Activated T-helper 1 cell treated with anti-CD3 and anti-CD28 coated beads, Interleukin-2, amount 50 U/mL, for 16 hours (primary cell): ENCODE data around the gene KCNK4.
A peak's percentile ranks its signal among the peaks of the same experiment; 100 is the strongest.
"Not testable (repeated sequence)": the region's sequence is repeated elsewhere in the genome, so short reads cannot be mapped to it uniquely, and the experiment has no call there.

Source experiments
- DNase-seq, 2 donors: peaks; one replicate each; pipeline ENCODE4 v3.0.0-alpha.2; 2020; ENCODE audit warnings: low read depth in 1 of 2, low spot score in 1 of 2

Gene KCNK4

GRCh38 chr11:64305691-64306562 lies 14.8 kb downstream of the KCNK4 start:
- DNase-seq: peak; percentile 37 to 55

GRCh38 chr11:64306563-64306875 lies 15.4 kb downstream of the KCNK4 start:
- DNase-seq: no peak

DNA sequence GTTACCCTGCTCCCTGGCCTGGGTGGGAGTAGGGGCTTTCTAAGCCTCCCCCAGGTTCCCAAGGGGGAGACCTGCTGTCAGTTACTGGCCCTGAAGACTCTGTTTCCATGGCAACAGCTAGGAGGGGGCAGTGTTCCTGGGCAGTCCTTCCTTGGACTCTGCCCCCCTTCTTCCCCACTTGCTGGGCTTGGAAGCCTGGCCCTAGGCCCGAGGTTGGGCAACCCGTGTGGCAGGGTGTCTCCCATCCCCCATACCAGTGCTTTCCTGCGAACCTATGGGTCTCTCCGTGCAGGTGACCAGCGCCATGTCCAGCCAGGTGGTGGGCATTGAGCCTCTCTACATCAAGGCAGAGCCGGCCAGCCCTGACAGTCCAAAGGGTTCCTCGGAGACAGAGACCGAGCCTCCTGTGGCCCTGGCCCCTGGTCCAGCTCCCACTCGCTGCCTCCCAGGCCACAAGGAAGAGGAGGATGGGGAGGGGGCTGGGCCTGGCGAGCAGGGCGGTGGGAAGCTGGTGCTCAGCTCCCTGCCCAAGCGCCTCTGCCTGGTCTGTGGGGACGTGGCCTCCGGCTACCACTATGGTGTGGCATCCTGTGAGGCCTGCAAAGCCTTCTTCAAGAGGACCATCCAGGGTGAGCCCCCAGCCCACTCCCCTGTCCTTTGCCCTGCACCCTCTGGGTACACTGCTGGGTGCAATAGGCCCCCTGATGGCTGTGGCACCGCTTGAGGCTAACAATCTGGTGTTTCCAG lies 15.9 kb downstream of the KCNK4 start:
- no peak for DNase-seq

- not testable (repeated sequence) for DNase-seq
Measured at GRCh38 chr11:64307795-64308194, 16.7 kb downstream of the KCNK4 start.

DNA sequence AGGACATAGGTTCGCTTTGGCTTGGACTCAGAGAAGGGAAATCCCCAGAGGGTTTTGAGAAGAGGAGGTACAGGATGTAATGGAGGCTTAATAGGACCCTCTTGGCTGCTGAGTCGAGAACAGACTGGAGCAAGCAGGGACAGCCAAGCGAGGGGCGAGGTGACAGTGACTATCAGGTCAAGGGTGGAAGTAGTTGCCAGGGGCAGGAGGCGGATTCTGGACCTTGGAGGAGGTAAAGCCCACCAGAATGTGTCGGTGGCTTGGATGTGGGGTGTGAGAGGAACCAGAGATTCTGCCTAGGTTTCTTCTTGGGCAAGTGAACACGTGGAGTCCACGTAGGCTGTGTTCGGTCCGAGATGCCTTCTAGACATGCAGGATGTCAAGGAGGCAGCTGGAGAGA lies 21.8 kb downstream of the KCNK4 start:
- DNase-seq: no peak

DNA sequence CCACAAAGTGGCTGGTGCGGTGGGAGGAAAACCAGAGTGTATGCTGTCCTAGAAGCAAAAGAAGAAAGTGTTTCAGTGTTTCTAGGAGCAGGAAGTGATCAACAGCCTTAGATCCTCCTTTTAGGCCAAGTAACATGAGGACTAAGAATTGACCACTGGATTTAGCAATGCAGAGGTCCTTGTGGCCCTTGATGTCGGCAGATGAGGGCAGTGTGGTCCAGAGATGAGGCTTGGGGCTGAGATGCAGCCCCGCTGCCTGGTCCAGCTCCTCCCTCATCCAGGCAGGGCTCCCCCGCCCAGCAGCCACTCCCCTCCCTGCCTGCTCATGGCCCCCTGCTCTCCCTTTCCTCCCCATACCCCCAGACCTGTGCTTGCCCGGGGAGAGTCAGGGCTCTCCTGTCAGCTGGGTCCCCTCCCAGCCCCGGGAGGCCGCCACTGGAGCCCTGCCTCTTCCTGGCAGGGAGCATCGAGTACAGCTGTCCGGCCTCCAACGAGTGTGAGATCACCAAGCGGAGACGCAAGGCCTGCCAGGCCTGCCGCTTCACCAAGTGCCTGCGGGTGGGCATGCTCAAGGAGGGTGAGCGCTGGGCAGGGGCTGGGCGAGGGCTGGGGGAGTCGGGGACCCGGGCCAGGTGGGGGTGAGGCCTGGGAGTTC lies 22.5 kb downstream of the KCNK4 start:
- no peak for DNase-seq

- no peak for DNase-seq
Measured at GRCh38 chr11:64314146-64314804, 23.2 kb downstream of the KCNK4 start.

- DNase-seq: no peak
Measured at GRCh38 chr11:64314805-64315561, 23.9 kb downstream of the KCNK4 start.

DNA sequence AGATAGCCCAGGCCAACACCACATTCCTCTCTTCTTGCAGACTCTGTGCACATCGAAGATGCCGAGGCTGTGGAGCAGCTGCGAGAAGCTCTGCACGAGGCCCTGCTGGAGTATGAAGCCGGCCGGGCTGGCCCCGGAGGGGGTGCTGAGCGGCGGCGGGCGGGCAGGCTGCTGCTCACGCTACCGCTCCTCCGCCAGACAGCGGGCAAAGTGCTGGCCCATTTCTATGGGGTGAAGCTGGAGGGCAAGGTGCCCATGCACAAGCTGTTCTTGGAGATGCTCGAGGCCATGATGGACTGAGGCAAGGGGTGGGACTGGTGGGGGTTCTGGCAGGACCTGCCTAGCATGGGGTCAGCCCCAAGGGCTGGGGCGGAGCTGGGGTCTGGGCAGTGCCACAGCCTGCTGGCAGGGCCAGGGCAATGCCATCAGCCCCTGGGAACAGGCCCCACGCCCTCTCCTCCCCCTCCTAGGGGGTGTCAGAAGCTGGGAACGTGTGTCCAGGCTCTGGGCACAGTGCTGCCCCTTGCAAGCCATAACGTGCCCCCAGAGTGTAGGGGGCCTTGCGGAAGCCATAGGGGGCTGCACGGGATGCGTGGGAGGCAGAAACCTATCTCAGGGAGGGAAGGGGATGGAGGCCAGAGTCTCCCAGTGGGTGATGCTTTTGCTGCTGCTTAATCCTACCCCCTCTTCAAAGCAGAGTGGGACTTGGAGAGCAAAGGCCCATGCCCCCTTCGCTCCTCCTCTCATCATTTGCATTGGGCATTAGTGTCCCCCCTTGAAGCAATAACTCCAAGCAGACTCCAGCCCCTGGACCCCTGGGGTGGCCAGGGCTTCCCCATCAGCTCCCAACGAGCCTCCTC lies 24.8 kb downstream of the KCNK4 start:
- DNase-seq: not testable (repeated sequence)

- no peak for DNase-seq
Measured at GRCh38 chr11:64316672-64317324, 25.7 kb downstream of the KCNK4 start.

DNA sequence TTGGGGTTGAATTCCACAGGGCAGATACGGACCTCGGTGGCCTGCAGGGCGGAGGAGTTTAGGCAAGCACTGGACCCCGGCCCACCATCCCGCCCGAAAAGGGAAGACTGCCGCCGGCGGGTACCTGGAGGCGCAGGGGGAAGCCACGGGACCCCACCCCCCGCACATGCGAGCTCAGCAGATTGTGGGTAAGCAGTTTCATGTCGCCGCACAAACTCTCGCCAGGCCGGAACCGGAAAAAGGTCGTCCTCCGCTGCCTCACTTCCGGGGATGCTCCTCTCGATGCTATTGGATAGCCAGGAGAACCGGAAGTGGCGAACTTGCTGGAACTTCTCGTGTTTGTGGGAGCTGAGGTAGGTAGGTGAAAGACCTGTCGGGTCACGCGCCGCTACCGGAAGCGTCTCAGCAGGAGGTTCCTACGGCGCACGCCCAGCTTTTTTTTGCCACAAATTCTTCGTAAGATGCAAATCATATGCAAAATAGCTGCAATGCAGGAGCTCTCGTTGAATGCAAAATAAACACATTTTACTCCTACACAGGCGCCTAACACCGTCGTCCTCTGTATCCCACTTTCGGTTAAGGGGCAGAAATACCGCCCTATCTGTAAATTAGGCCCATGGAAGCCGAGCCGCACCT lies 26.3 kb downstream of the KCNK4 start, which contains the start of gene TRMT112:
Gene TRMT112 (minus strand): TSS at position 235 of the 636 bp plus-strand sequence. CDS start 33 bp downstream, at position 202.
- peak; percentile 92 to 93 for DNase-seq

- DNase-seq: peak; percentile 88 to 91
Measured at GRCh38 chr11:64317961-64318765, 27.1 kb downstream of the KCNK4 start, which contains the start of gene PRDX5. Gene PRDX5 (plus strand): TSS chr11:64318121. CDS start chr11:64318216, 95 bp downstream.

- DNase-seq: no peak
Measured at GRCh38 chr11:64318766-64319761, 28.0 kb downstream of the KCNK4 start.

GRCh38 chr11:64320556-64320955 lies 29.5 kb downstream of the KCNK4 start:
- no peak for DNase-seq

DNA sequence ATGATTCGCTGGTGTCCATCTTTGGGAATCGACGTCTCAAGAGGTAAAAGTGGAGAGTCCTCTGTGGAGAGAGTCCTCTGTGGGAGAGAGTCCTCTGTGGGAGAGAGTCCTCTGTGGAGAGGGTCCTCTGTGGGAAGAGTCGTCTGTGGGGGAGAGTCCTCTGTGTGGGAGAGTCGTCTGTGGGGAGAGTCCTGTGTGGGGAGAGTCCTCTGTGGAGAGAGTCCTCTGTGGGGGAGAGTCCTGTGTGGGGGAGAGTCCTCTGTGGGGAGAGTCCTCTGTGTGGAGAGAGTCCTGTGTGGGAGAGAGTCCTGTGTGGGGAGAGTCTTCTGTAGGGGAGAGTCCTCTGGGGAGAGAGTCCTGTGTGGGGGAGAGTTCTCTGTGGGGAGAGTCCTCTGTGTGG lies 29.9 kb downstream of the KCNK4 start:
- no peak for DNase-seq

GRCh38 chr11:64321533-64321932 lies 30.4 kb downstream of the KCNK4 start:
- no peak for DNase-seq

DNA sequence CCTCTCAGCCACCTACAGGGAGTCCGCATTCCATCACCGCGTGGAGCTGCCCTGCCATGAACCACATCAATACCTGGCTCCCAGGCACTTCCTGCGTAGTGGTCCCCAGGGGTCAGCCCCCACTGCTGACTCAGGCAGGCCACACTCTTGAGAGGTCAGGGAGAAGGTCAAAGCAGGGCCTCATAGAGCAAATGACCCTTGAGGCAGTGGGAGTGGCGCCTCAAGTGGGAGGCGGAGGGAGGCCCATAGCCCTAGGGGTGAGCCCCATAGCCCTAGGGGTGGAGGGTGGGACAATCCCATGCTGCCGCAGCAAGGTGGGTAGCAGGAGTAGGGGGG lies 31.8 kb downstream of the KCNK4 start:
- no peak for DNase-seq
